ENCODE data around the gene CYP27C1.

GRCh38 chr2:127172306-127172705, 47.8 kb downstream of the CYP27C1 start:
- TF ChIP-seq CTCF (IDR thresholded peaks at IDR 0.05; ENCODE audit: low read depth, low read length) (no peak), EZH2phosphoT487 (IDR thresholded peaks at IDR 0.05; ENCODE audit: low read depth) (no peak)
